DND-41 (cell line): ENCODE data around the gene FASTK.

Experiments
- ATAC-seq: fragments of 200-7000 bp; cut with Tn5 transposase; 3 replicates; pipeline ENCODE4 v1.9.1; 2021; ENCODE audit warnings: low read depth; ENCODE audit not compliant: insufficient read depth
- DNase-seq: peaks from one replicate; pipeline ENCODE4 v3.0.0-alpha.2; 2020
- H2AFZ ChIP-seq: 2 replicates; pipeline ENCODE4 v1.6.0; 2012; ENCODE audit warnings: low read depth, low read length
- H3K27ac ChIP-seq: 2 replicates; pipeline ENCODE4 v1.5.1; 2012; ENCODE audit warnings: low read length, inconsistent platforms
- H3K27me3 ChIP-seq: fragments of 200-600 bp; sonication (generic); 2 replicates; pipeline ENCODE4 v1.6.0; 2012; ENCODE audit warnings: low read length, mild to moderate bottlenecking, inconsistent platforms; ENCODE audit not compliant: insufficient read depth, poor library complexity
- H3K36me3 ChIP-seq: 2 replicates; pipeline ENCODE4 v1.5.1; 2012; ENCODE audit warnings: low read length, inconsistent platforms; ENCODE audit not compliant: insufficient read depth
- H3K4me1 ChIP-seq: 2 replicates; pipeline ENCODE4 v1.5.1; 2012; ENCODE audit warnings: mild to moderate bottlenecking, low read length; ENCODE audit not compliant: insufficient read depth
- H3K4me2 ChIP-seq: 2 replicates; pipeline ENCODE4 v1.6.0; 2012; ENCODE audit warnings: mild to moderate bottlenecking, moderate library complexity, low read length, inconsistent platforms; ENCODE audit not compliant: insufficient read depth
- H3K4me3 ChIP-seq, 2 experiments: fragments of 200-600 bp in 1 of 2; shearing (Covaris generic) in 1 of 2; 2 replicates each; pipeline ENCODE4 v1.5.1; 2012 to 2016; ENCODE audit warnings: inconsistent platforms in 2 of 2, low read length in 2 of 2, mild to moderate bottlenecking in 2 of 2, low read depth in 1 of 2, moderate library complexity in 1 of 2
- H3K79me2 ChIP-seq: 2 replicates; pipeline ENCODE4 v1.6.0; 2012; ENCODE audit warnings: low read length, inconsistent platforms; ENCODE audit not compliant: insufficient read depth
- H3K9ac ChIP-seq: 2 replicates; pipeline ENCODE4 v1.6.0; 2012; ENCODE audit warnings: low read depth, mild to moderate bottlenecking, inconsistent platforms, low read length, moderate library complexity
- H3K9me3 ChIP-seq: 2 replicates; pipeline ENCODE4 v1.5.1; 2012; ENCODE audit warnings: low read length, moderate library complexity, mild to moderate bottlenecking, inconsistent platforms; ENCODE audit not compliant: insufficient read depth, severe bottlenecking
- H4K20me1 ChIP-seq: 2 replicates; pipeline ENCODE4 v1.6.0; 2012; ENCODE audit warnings: low read length; ENCODE audit not compliant: insufficient read depth
- CTCF ChIP-seq: IDR thresholded peaks from 2 replicates; pipeline ENCODE4 v1.5.1; 2012; ENCODE audit warnings: borderline replicate concordance, low read length, moderate library complexity, mild to moderate bottlenecking; ENCODE audit not compliant: poor library complexity, severe bottlenecking; ENCODE audit errors: extremely low read depth
- EZH2 ChIP-seq: IDR thresholded peaks from 3 replicates; pipeline ENCODE4 v1.6.1; 2012; ENCODE audit warnings: borderline replicate concordance, low read depth, mild to moderate bottlenecking, moderate library complexity, low read length, inconsistent platforms; ENCODE audit not compliant: severe bottlenecking

The FASTK gene

GRCh38 chr7:151110941-151111645 lies 30.5 kb upstream of the FASTK start:
- TF ChIP-seq EZH2 = no peak
- peak; percentile 94 for TF ChIP-seq CTCF
- H3K9ac ChIP-seq = no peak overlapping the region
- H3K79me2 ChIP-seq = no peaks in the 10 kb centered on the region; the same call in 1 of the 2 replicates
- peak; percentile 94 for ATAC-seq
- H3K4me2 ChIP-seq = no peak overlapping the region
- peaks cover 5% of the 10 kb centered on the region for H3K4me1 ChIP-seq
- no peak overlapping the region for H3K27ac ChIP-seq
- no peak overlapping the region for H2AFZ ChIP-seq
- H4K20me1 ChIP-seq = peaks cover 27% of the 10 kb centered on the region
- DNase-seq = peak; percentile 78
- H3K27me3 ChIP-seq = no peaks in the 10 kb centered on the region
- no peaks in the 10 kb centered on the region; the same call in 1 of the 2 replicates for H3K36me3 ChIP-seq
- no peak overlapping the region for H3K4me3 ChIP-seq
- H3K9me3 ChIP-seq = no peaks in the 10 kb centered on the region

GRCh38 chr7:151110236-151110940 lies 29.8 kb upstream of the FASTK start:
- Histone ChIP-seq H3K9me3 (no peaks in the 10 kb centered on the region), H3K79me2 (no peaks in the 10 kb centered on the region; the same call in 1 of the 2 replicates), H2AFZ (no peak overlapping the region), H3K4me2 (no peak overlapping the region), H3K4me3 (no peak overlapping the region), H3K9ac (no peak overlapping the region), H3K36me3 (no peaks in the 10 kb centered on the region; the same call in 1 of the 2 replicates), H4K20me1 (peaks cover 23% of the 10 kb centered on the region), H3K27me3 (no peaks in the 10 kb centered on the region), H3K27ac (no peak overlapping the region), H3K4me1 (no peaks in the 10 kb centered on the region)
- TF ChIP-seq EZH2 (no peak), CTCF (no peak)
- DNase-seq = no peak
- ATAC-seq = no peak

DNA sequence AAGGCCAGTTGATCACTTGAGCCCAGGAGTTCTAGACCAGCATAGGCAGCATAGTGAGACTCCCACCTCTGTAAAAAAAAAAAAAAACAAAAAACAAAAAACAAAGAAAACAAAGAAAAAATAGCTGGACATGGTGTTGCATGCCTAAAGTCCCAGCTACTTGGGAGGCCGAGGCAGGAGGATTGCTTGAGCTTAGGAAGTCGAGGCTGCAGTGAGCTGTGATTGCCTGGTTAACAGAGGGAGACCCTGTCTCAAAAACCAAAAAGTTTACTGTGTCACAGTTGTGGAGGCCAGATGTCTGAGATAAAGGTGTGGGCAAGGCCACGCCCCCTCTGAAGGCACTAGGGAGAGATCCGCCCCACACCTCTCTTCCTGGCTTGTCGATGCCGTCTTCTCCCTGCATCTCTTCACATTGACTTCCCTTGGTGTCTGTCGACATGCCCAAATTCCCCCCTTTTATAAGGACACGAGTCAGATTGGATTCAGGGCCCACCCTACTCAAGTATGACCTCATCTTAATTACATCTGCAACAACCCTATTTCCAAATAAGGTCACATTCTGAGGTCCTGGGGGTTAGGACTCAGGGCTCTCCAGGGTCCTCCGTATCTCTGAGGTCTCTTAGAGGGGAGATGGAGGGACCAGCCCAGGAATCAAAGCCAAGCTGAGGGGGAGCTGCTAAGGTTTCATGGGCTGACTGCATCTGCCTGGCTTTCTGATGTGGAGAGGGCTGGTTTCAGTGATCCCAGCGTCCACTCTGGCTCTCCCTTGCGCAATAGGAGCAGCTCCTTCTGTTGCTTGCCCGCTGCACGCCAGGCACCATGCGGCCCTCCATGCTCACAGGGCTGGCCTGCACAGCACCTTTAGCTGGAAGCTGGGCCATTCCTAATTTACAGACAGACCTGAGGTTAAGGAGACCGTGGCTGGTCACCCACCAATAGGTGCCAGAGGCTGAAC lies 28.8 kb upstream of the FASTK start:
- ATAC-seq = no peak
- H3K36me3 ChIP-seq = no peaks in the 10 kb centered on the region; the same call in 1 of the 2 replicates
- DNase-seq = no peak
- no peak overlapping the region for H3K9ac ChIP-seq
- H3K4me1 ChIP-seq = no peaks in the 10 kb centered on the region
- TF ChIP-seq EZH2 (no peak), CTCF (no peak)
- no peak overlapping the region for H3K27ac ChIP-seq
- no peak overlapping the region for H3K4me3 ChIP-seq
- H2AFZ ChIP-seq = no peak overlapping the region
- no peak overlapping the region for H3K4me2 ChIP-seq
- peaks cover 3% of the 10 kb centered on the region for H3K27me3 ChIP-seq
- H3K79me2 ChIP-seq = no peaks in the 10 kb centered on the region; the same call in 1 of the 2 replicates
- H4K20me1 ChIP-seq = peaks cover 23% of the 10 kb centered on the region
- no peaks in the 10 kb centered on the region for H3K9me3 ChIP-seq
